Neuronal stem cell (in vitro differentiated cells): ENCODE measurements around the gene HARS1.
"Not testable (repeated sequence)": the region's sequence is repeated elsewhere in the genome, so short reads cannot be mapped to it uniquely, and the experiment has no call there.

ENCODE experiments used
- DNase-seq: peaks from one replicate; pipeline ENCODE4 v3.0.0-alpha.2; 2013; ENCODE audit warnings: low spot score
- H2AFZ ChIP-seq: one replicate; pipeline ENCODE4 v1.6.1; 2013; ENCODE audit warnings: mild to moderate bottlenecking, low read length, inconsistent platforms
- H2AK5ac ChIP-seq: 2 replicates; pipeline ENCODE4 v1.6.1; 2013; ENCODE audit warnings: low read depth, mild to moderate bottlenecking, inconsistent platforms, low read length, moderate library complexity, mixed read lengths
- H2BK120ac ChIP-seq: 2 replicates; pipeline ENCODE4 v1.6.1; 2013; ENCODE audit warnings: low read depth, mild to moderate bottlenecking, inconsistent platforms, low read length, moderate library complexity, mixed read lengths
- H2BK12ac ChIP-seq: one replicate; pipeline ENCODE4 v1.6.1; 2013; ENCODE audit warnings: low read length, inconsistent platforms
- H2BK15ac ChIP-seq: 2 replicates; pipeline ENCODE4 v1.6.1; 2013; ENCODE audit warnings: mild to moderate bottlenecking, low read length, inconsistent platforms, mixed read lengths
- H2BK5ac ChIP-seq: one replicate; pipeline ENCODE4 v1.6.1; 2013; ENCODE audit warnings: inconsistent platforms, mild to moderate bottlenecking, low read length, moderate library complexity
- H3K14ac ChIP-seq: one replicate; pipeline ENCODE4 v1.6.1; 2013; ENCODE audit warnings: low read length, inconsistent platforms
- H3K18ac ChIP-seq: 2 replicates; pipeline ENCODE4 v1.6.1; 2013; ENCODE audit warnings: low read length, inconsistent platforms
- H3K23ac ChIP-seq: 2 replicates; pipeline ENCODE4 v1.6.1; 2013; ENCODE audit warnings: low read depth, mild to moderate bottlenecking, mixed read lengths, low read length, inconsistent platforms; ENCODE audit not compliant: poor library complexity
- H3K27ac ChIP-seq: replicated peaks from 3 replicates; pipeline ENCODE4 v1.5.1; 2013; ENCODE audit warnings: low read length, inconsistent platforms
- H3K27me3 ChIP-seq, 3 experiments: 2 replicates each; pipeline ENCODE4 v1.6.1; 2013; ENCODE audit warnings: low read length in 3 of 3, mild to moderate bottlenecking in 2 of 3, inconsistent platforms in 1 of 3, low read depth in 1 of 3, mixed read lengths in 1 of 3, moderate library complexity in 1 of 3; ENCODE audit not compliant: control insufficient read depth in 3 of 3, insufficient read depth in 3 of 3
- H3K36me3 ChIP-seq, 2 donors: replicated peaks in 1 of 2; 2 replicates each; pipeline ENCODE4 v1.6.1; 2013; ENCODE audit warnings: low read length in 2 of 2; ENCODE audit not compliant: control insufficient read depth in 2 of 2, insufficient read depth in 2 of 2
- H3K4ac ChIP-seq: 2 replicates; pipeline ENCODE4 v1.6.1; 2013; ENCODE audit warnings: inconsistent platforms, mild to moderate bottlenecking, low read length, moderate library complexity
- H3K4me1 ChIP-seq, 2 donors: 1 replicate in 1 of 2; 2 replicates in 1 of 2; pipeline ENCODE4 v1.6.1; 2013; ENCODE audit warnings: low read length in 2 of 2, low read depth in 1 of 2; ENCODE audit not compliant: control insufficient read depth in 2 of 2, insufficient read depth in 1 of 2
- H3K4me2 ChIP-seq: one replicate; pipeline ENCODE4 v1.6.1; 2013; ENCODE audit warnings: mild to moderate bottlenecking, low read length, inconsistent platforms; ENCODE audit not compliant: insufficient read depth, poor library complexity, severe bottlenecking
- H3K4me3 ChIP-seq, 2 donors: 2 replicates each; pipeline ENCODE4 v1.5.1; 2013; ENCODE audit warnings: low read length in 2 of 2, mild to moderate bottlenecking in 2 of 2, inconsistent platforms in 1 of 2, moderate library complexity in 1 of 2
- H3K79me1 ChIP-seq: one replicate; pipeline ENCODE4 v1.6.1; 2013; ENCODE audit warnings: low read depth, mild to moderate bottlenecking, inconsistent platforms, low read length, moderate library complexity
- H3K9ac ChIP-seq: one replicate; pipeline ENCODE4 v1.6.1; 2013; ENCODE audit warnings: mild to moderate bottlenecking, low read depth, low read length, inconsistent platforms; ENCODE audit not compliant: poor library complexity
- H3K9me3 ChIP-seq, 2 donors: replicated peaks in 1 of 2; 2 replicates each; pipeline versions ENCODE3 to v1.6.1; 2013; ENCODE audit warnings: low read length in 2 of 2, mild to moderate bottlenecking in 2 of 2, inconsistent platforms in 1 of 2, low read depth in 1 of 2, mixed read lengths in 1 of 2, moderate library complexity in 1 of 2; ENCODE audit not compliant: control insufficient read depth in 2 of 2, insufficient read depth in 1 of 2
- H4K8ac ChIP-seq: one replicate; pipeline ENCODE4 v1.6.1; 2013; ENCODE audit warnings: low read depth, mild to moderate bottlenecking, inconsistent platforms, low read length, moderate library complexity
- H4K91ac ChIP-seq: one replicate; pipeline ENCODE4 v1.6.1; 2013; ENCODE audit warnings: low read length, low read depth, mild to moderate bottlenecking, inconsistent platforms; ENCODE audit not compliant: poor library complexity
- WGBS, 2 donors: extraction: QIAGEN DNeasy Blood & Tissue Kit; methylation state at CpG; one replicate each; pipeline ENCODE4 v1.1.7; 2013; ENCODE audit warnings: missing lambda C conversion rate in 2 of 2, mixed read lengths in 1 of 2; ENCODE audit not compliant: insufficient read length in 2 of 2, insufficient replicate concordance in 1 of 2; ENCODE audit errors: extremely low coverage in 2 of 2; 5-methylcytosine and 5-hydroxymethylcytosine counted together

HARS1 gene

DNA sequence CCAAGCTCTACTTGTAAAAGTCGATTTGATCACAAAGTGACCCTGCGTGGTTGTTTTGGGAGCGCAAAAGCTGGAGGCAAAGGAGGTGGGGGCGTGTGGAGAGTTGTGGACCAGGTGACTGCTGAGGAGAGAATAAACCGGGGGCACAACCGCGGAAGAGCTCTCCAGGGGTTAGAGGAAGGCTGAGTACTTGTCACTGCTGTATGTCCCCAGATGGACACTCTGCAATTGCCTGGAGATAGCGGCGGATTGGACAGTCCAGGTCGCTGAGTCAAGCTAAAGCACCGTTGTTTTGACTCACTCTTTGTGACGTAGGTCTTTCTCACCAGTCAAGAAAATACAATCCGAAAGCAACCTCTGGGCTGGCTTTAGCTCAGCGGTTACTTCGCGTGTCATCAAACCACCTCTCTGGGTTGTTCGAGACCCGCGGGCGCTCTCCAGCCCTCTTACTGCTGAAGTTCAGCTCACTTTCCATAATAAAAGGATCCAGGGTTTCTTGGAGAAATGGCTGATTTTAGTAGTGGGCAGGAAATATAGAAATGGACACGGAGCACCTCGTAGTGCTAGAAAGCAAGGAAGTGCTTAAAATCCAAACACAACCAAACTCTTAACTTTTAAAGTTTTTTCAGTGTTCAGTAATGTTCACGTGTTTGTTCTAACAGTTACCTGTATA lies 34.8 kb upstream of the HARS1 start:
- no peak overlapping the region for H4K8ac ChIP-seq
- H3K23ac ChIP-seq: no peak overlapping the region
- H3K9me3 ChIP-seq: no peaks in the 10 kb centered on the region
- H2BK15ac ChIP-seq: no peak overlapping the region
- H2AFZ ChIP-seq: peak overlapping the region; percentile 69
- peak overlapping the region; percentile 46 to 74 for H3K4me3 ChIP-seq
- no peaks in the 10 kb centered on the region for H3K27me3 ChIP-seq
- WGBS, 2 donors: no CpG with 5 or more reads among the region's 23 CpGs
- H2BK12ac ChIP-seq: no peak overlapping the region
- H3K14ac ChIP-seq: no peak overlapping the region
- H3K4ac ChIP-seq: no peak overlapping the region
- H3K9ac ChIP-seq: no peak overlapping the region
- no peak overlapping the region for H2BK5ac ChIP-seq
- no peaks in the 10 kb centered on the region for H3K4me1 ChIP-seq
- no peak overlapping the region for H3K27ac ChIP-seq
- no peaks in the 10 kb centered on the region for H3K79me1 ChIP-seq
- peak overlapping the region; percentile 19 for H3K4me2 ChIP-seq
- peak; percentile 68 for DNase-seq
- no peak overlapping the region for H2AK5ac ChIP-seq
- H3K18ac ChIP-seq: no peak overlapping the region
- no peaks in the 10 kb centered on the region for H3K36me3 ChIP-seq
- no peak overlapping the region for H2BK120ac ChIP-seq
- no peak overlapping the region for H4K91ac ChIP-seq

DNA sequence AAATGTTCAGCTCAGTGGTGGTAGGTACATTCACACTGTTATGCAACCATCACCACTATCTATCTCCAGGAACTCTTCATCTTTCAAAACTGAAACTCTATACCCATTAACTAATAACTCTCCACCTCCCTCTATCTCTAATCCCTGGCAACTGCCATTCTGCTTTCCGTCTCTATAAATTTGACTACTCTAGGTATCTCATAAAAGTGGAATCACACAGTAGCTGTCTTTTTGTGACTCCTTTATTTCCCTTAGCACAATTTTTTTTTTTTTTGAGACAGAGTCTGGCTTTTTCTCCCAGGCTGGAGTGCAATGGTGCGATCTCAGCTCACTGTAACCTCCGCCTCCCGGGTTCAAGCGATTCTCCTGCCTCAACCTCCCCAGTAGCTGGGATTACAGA lies 30.2 kb upstream of the HARS1 start:
- not testable (repeated sequence) for H3K14ac ChIP-seq, H4K91ac ChIP-seq, DNase-seq, H2BK15ac ChIP-seq, H3K4me3 ChIP-seq, H3K27me3 ChIP-seq, H3K18ac ChIP-seq, H3K23ac ChIP-seq, H3K4ac ChIP-seq, H3K9ac ChIP-seq, H3K36me3 ChIP-seq, H3K79me1 ChIP-seq, H2BK120ac ChIP-seq, H3K4me1 ChIP-seq, H3K4me2 ChIP-seq, H3K9me3 ChIP-seq, H2BK12ac ChIP-seq, H3K27ac ChIP-seq, H4K8ac ChIP-seq, H2AK5ac ChIP-seq, H2BK5ac ChIP-seq, H2AFZ ChIP-seq
- no CpG with 5 or more reads among the region's 5 CpGs for WGBS, 2 donors

DNA sequence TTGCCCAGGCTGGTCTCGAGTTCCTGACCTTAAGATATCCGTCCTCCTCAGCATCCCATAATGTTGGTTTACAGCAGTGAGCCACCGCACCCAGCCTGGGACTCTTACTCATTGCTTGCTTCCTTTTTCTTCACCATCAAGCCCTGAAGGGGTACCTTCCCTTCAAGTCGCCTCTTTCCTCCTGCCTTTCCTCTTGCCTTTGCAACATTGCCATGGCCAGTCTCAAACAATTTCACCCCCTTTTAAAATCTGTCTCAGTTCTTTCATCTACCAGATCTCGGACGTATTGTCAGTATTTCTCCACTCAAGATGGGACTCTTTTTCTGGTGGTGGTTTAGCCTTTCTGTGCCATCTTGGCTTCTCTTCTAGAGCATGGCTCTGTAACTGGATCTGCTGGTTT lies 29.6 kb upstream of the HARS1 start:
- not testable (repeated sequence) for H3K36me3 ChIP-seq, H3K18ac ChIP-seq, DNase-seq, H3K27ac ChIP-seq, H4K91ac ChIP-seq, H2AK5ac ChIP-seq, H3K4me2 ChIP-seq, H3K4ac ChIP-seq, H2BK5ac ChIP-seq, H3K79me1 ChIP-seq, H2BK15ac ChIP-seq, H3K9ac ChIP-seq, H3K23ac ChIP-seq, H3K14ac ChIP-seq, H3K4me3 ChIP-seq, H4K8ac ChIP-seq, H2BK12ac ChIP-seq, H3K4me1 ChIP-seq, H2BK120ac ChIP-seq, H3K27me3 ChIP-seq, H2AFZ ChIP-seq, H3K9me3 ChIP-seq
- no CpG with 5 or more reads among the region's 6 CpGs for WGBS, 2 donors

DNA sequence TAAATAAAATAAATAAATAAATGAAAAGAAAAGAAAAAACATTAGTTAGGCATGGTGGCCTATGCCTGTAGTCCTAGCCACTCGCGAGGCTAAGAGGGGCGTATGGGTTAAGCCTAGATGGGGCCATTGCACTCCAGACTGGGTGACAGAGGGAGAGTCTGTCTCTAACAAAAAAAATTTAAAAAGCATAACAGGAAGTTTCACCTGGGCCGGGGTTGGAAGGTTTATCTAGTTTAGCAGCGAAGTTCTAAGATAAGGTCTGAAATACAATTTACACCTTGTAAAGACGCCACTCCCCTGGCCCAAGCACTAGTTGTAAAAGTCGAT lies 27.1 kb upstream of the HARS1 start:
- Histone ChIP-seq H3K4me2 (no peak overlapping the region), H2AK5ac (no peak overlapping the region), H3K18ac (no peak overlapping the region), H3K4me3 (no peak overlapping the region), H2BK15ac (no peak overlapping the region), H3K14ac (no peak overlapping the region), H4K8ac (no peak overlapping the region), H4K91ac (no peak overlapping the region), H3K23ac (no peak overlapping the region), H3K4me1 (no peaks in the 10 kb centered on the region), H3K4ac (no peak overlapping the region), H2BK120ac (no peak overlapping the region), H2BK12ac (no peak overlapping the region), H2AFZ (no peak overlapping the region), H3K79me1 (peaks cover 2% of the 10 kb centered on the region), H3K27ac (no peak overlapping the region), H3K27me3 (no peaks in the 10 kb centered on the region), H3K9ac (no peak overlapping the region), H3K36me3 (no peaks in the 10 kb centered on the region), H2BK5ac (no peak overlapping the region), H3K9me3 (no peaks in the 10 kb centered on the region)
- DNase-seq: no peak
- WGBS, 2 donors: no CpG with 5 or more reads among the region's 7 CpGs
